Lung (tissue), 12 donors: Measurements from ENCODE around the gene HEG1. TPM values are rescaled to one million over a fixed set of nuclear protein-coding genes. Genes with fewer than 3 reads are reported as not detected.

Source experiments
- ATAC-seq: fragments of 200-7000 bp; cut with Tn5 transposase; one replicate; pipeline ENCODE4 v1.9.1; 2020; ENCODE audit warnings: moderate number of reproducible peaks; ENCODE audit not compliant: insufficient read depth, low FRiP score
- DNase-seq, 3 donors: peaks; one replicate each; pipeline ENCODE4 v3.0.0-alpha.2; 2013 to 2017
- H3K27ac ChIP-seq, 2 donors: one replicate each; pipeline ENCODE4 v1.5.1; 2013; ENCODE audit warnings: mild to moderate bottlenecking in 2 of 2, moderate library complexity in 2 of 2, control low read depth in 1 of 2, inconsistent platforms in 1 of 2, low read depth in 1 of 2, low read length in 1 of 2
- H3K27me3 ChIP-seq, 3 donors: one replicate each; pipeline ENCODE4 v1.5.1; 2013; ENCODE audit warnings: low read length in 2 of 3; ENCODE audit not compliant: control insufficient read depth in 3 of 3, insufficient read depth in 3 of 3
- H3K36me3 ChIP-seq, 4 donors: one replicate each; pipeline ENCODE4 v1.5.1; 2013; ENCODE audit warnings: low read length in 4 of 4, mild to moderate bottlenecking in 1 of 4, moderate library complexity in 1 of 4; ENCODE audit not compliant: control insufficient read depth in 4 of 4, insufficient read depth in 4 of 4
- H3K4me1 ChIP-seq, 5 donors: one replicate each; pipeline ENCODE4 v1.5.1; 2013; ENCODE audit warnings: low read length in 5 of 5, mild to moderate bottlenecking in 2 of 5, moderate library complexity in 1 of 5; ENCODE audit not compliant: control insufficient read depth in 5 of 5, insufficient read depth in 5 of 5
- H3K4me3 ChIP-seq: one replicate; pipeline ENCODE4 v1.5.1; 2013; ENCODE audit warnings: mild to moderate bottlenecking, control low read depth, moderate library complexity
- H3K9ac ChIP-seq, 2 donors: one replicate each; pipeline ENCODE4 v1.5.1; 2013; ENCODE audit warnings: low read length in 2 of 2, control low read depth in 1 of 2; ENCODE audit not compliant: insufficient read depth in 1 of 2
- H3K9me3 ChIP-seq, 4 donors: one replicate each; pipeline ENCODE4 v1.5.1; 2013; ENCODE audit warnings: low read length in 3 of 4, mild to moderate bottlenecking in 1 of 4, moderate library complexity in 1 of 4; ENCODE audit not compliant: control insufficient read depth in 4 of 4, insufficient read depth in 3 of 4
- WGBS, 2 donors: extraction: QIAGEN DNeasy Blood & Tissue Kit; methylation state at CpG; one replicate each; pipeline ENCODE4 v1.1.7; 2013; 5-methylcytosine and 5-hydroxymethylcytosine counted together
- polyA plus RNA-seq, 2 donors: library from polyadenylated mRNA; stranded (reverse); fragments of 200-250 nt; gene quantifications; one replicate each; pipeline ENCODE4 v1.2.1, GENCODE V29; 2013
- total RNA-seq, 2 donors: library from RNA; depleted of rRNA in 1 of 2; stranded (reverse); fragments of >200 nt in 1 of 2; gene quantifications; one replicate each; pipeline ENCODE4 v1.2.1, GENCODE V29; 2014 to 2021
- TF ChIP-seq, protein P1 (sequence below): IDR thresholded peaks from 2 replicates; pipeline ENCODE4 v1.5.1; 2012; ENCODE audit warnings: mild to moderate bottlenecking; ENCODE audit errors: control extremely low read depth, extremely low read depth
- donor health status: control.
- donor health status: control.
- donor health status: Bipolar disorder and iron deficiency.
- donor health status: healthy.
- donor health status: DM: yes; HTN: yes; CAD: no.

Gene HEG1
- total and polyA plus RNA-seq, 4 donors: 18.0 to 115 (median 65.7) TPM

DNA sequence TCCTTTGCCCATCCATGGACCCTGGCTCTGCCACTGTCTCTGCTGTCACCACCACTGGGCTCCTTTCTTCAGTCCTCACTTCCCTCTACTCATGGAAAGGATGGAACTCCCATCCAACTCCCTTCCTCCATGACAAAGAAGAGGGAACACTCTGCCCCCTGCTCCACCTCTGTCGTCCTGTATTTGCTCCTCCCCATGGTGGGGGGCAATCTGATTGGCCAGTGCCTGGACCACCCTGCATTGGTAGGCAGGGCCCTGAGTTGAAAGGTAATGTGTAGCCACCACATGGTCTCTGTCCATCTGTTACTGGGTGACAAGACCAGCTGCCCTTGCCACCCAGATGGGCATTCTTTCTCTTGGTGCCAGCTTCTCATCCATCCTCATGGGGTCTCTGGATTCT lies 20.7 kb upstream of the HEG1 start:
- Histone ChIP-seq H3K4me1 (peaks cover 0 to 9% (median 6%) of the 10 kb centered on the region in 5 donors), H3K9ac (no peak overlapping the region), H3K4me3 (no peak overlapping the region), H3K9me3 (no peaks in the 10 kb centered on the region), H3K27ac (no peak overlapping the region), H3K36me3 (no peaks in the 10 kb centered on the region), H3K27me3 (no peaks in the 10 kb centered on the region)
- no peak for DNase-seq
- ATAC-seq: no peak
- TF ChIP-seq, protein P1, sequence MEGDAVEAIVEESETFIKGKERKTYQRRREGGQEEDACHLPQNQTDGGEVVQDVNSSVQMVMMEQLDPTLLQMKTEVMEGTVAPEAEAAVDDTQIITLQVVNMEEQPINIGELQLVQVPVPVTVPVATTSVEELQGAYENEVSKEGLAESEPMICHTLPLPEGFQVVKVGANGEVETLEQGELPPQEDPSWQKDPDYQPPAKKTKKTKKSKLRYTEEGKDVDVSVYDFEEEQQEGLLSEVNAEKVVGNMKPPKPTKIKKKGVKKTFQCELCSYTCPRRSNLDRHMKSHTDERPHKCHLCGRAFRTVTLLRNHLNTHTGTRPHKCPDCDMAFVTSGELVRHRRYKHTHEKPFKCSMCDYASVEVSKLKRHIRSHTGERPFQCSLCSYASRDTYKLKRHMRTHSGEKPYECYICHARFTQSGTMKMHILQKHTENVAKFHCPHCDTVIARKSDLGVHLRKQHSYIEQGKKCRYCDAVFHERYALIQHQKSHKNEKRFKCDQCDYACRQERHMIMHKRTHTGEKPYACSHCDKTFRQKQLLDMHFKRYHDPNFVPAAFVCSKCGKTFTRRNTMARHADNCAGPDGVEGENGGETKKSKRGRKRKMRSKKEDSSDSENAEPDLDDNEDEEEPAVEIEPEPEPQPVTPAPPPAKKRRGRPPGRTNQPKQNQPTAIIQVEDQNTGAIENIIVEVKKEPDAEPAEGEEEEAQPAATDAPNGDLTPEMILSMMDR: no peak
- WGBS, 2 donors: 73 to 80% methylated on average over 1 of the region's 1 CpG

DNA sequence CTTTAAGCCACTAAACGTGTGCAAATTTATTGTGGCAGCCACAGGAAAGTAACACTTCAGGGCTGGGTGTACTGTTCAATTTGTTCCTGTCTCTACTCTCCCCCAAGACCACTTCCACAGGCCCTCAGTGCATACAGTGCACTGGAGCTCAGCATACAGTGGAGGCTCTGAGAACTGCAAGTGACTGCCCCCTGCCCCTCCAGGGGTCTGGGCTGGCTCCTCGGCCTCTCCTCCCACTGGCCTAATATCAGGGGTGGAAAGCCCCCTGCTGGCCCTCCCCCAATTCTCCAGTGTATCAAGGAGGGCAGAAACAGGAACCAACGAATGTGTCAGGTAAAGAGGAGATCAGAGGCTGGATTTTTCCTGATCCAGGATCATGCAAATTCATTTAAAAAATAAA lies 19.9 kb upstream of the HEG1 start:
- 68 to 72% methylated on average over 3 of the region's 3 CpGs for WGBS, 2 donors
- Histone ChIP-seq H3K9ac (no peak overlapping the region), H3K36me3 (no peaks in the 10 kb centered on the region), H3K27ac (no peak overlapping the region), H3K4me1 (peaks cover 0 to 9% (median 6%) of the 10 kb centered on the region in 5 donors), H3K27me3 (no peaks in the 10 kb centered on the region), H3K4me3 (no peak overlapping the region), H3K9me3 (no peaks in the 10 kb centered on the region)
- no peak for ATAC-seq
- DNase-seq: no peak
- TF ChIP-seq, protein P1: no peak

DNA sequence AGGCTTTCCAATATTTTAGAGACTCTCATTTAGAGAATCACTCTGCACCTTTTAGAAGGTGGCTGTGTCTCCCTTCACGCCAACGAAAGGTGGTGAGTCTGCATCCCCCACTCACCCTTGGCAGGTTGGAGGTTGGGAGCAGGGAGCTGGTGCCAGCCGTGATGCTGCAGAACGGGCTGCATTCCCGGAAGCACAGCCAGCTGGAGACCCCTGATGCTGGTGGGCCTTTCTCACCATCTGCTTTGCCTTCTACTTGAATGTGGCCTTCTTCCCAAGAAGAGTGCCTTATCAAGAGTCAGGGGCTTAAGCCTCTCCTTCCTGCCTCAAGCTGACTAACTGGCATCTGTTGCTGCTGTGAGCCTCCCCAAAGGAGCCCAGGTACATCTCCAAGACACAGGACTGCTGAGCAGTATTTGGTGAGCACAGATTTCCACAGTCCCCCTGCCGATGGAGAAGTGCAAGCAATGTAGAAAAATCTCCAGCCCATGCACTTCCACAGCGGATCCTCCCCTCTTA lies 17.7 kb upstream of the HEG1 start:
- no peak overlapping the region for H3K27ac ChIP-seq
- peaks cover 0 to 9% (median 6%) of the 10 kb centered on the region in 5 donors for H3K4me1 ChIP-seq
- no peaks in the 10 kb centered on the region for H3K27me3 ChIP-seq
- TF ChIP-seq, protein P1: no peak
- H3K36me3 ChIP-seq: no peaks in the 10 kb centered on the region
- H3K4me3 ChIP-seq: no peak overlapping the region
- no peak overlapping the region for H3K9ac ChIP-seq
- no peak for ATAC-seq
- WGBS, 2 donors: 90 to 94% methylated on average over 7 of the region's 7 CpGs
- H3K9me3 ChIP-seq: no peaks in the 10 kb centered on the region
- DNase-seq: peak in 2 of 3 donors; percentile 49 to 63
